Heart right ventricle (tissue), 16 donors: Measurements from ENCODE around the gene OS9. TPM values are rescaled to one million over a fixed set of nuclear protein-coding genes. Genes with fewer than 3 reads are reported as not detected.

Experiments
- ATAC-seq, 8 donors: fragments of 200-7000 bp; cut with Tn5 transposase; one replicate each; pipeline ENCODE4 v1.9.1; 2020; ENCODE audit warnings: mild to moderate bottlenecking in 8 of 8, moderate library complexity in 8 of 8, moderate number of reproducible peaks in 1 of 8
- DNase-seq, 2 donors: peaks; one replicate each; pipeline ENCODE4 v3.0.0-alpha.2; 2020
- H3K27ac ChIP-seq, 10 donors: fragments of 200-600 bp; sonication (generic) in 2 of 10; one replicate each; pipeline versions ENCODE4 v1.5.0 to v1.8.0; 2020 to 2022; ENCODE audit warnings: mild to moderate bottlenecking in 3 of 10
- H3K27me3 ChIP-seq, 7 donors: fragments of 200-600 bp; one replicate each; pipeline ENCODE4 v1.8.0; 2021 to 2022; ENCODE audit warnings: mild to moderate bottlenecking in 2 of 7
- H3K36me3 ChIP-seq, 9 donors: fragments of 200-600 bp; sonication (generic) in 1 of 9; one replicate each; pipeline versions ENCODE4 v1.5.0 to v1.8.0; 2020 to 2022; ENCODE audit warnings: mild to moderate bottlenecking in 2 of 9
- H3K4me1 ChIP-seq, 9 donors: fragments of 200-600 bp; sonication (generic) in 1 of 9; one replicate each; pipeline versions ENCODE4 v1.5.0 to v1.8.0; 2020 to 2022; ENCODE audit warnings: mild to moderate bottlenecking in 4 of 9
- H3K4me3 ChIP-seq, 10 donors: fragments of 200-600 bp; sonication (generic) in 2 of 10; one replicate each; pipeline versions ENCODE4 v1.5.0 to v1.8.0; 2020 to 2022; ENCODE audit warnings: mild to moderate bottlenecking in 7 of 10, moderate library complexity in 2 of 10
- H3K9me3 ChIP-seq, 11 donors: fragments of 200-600 bp in 10 of 11; sonication (generic) in 2 of 11; one replicate each; pipeline versions ENCODE4 v1.5.0 to v1.8.0; 2013 to 2022; ENCODE audit warnings: mild to moderate bottlenecking in 2 of 11, control low read depth in 1 of 11, moderate library complexity in 1 of 11
- WGBS, 2 donors: extraction: QIAGEN DNeasy Blood & Tissue Kit; methylation state at CpG; one replicate each; pipeline ENCODE4 v1.1.7; 2013; ENCODE audit warnings: inconsistent platforms in 1 of 2; 5-methylcytosine and 5-hydroxymethylcytosine counted together
- intact Hi-C, 10 donors: fragments of 100-400 bp; cut with DNase I; formaldehyde crosslinking; loops; one replicate each; pipeline versions ENCODE4 v1.11.1 to v1.14.2; 2022
- polyA plus RNA-seq, 2 donors: library from polyadenylated mRNA; stranded (reverse); fragments of 200-250 nt; gene quantifications; one replicate each; pipeline ENCODE4 v1.2.3, GENCODE V29; 2013
- total RNA-seq, 10 donors: library from RNA; stranded (reverse); fragmentation: NEBNext Ultra II Directional in 3 of 10; extraction: Animal tissue kit (Norgen Biotek cat#: 25700) in 3 of 10; gene quantifications; one replicate each; pipeline versions ENCODE4 v1.2.1 to v1.2.4, GENCODE V29; 2021 to 2023
- TF ChIP-seq, protein P1 (sequence below), 9 donors: fragments of 200-600 bp; sonication (generic) in 2 of 9; IDR thresholded peaks; one replicate each; pipeline versions ENCODE4 v1.5.0 to v1.8.0; 2021 to 2022; ENCODE audit warnings: antibody characterized with exemption in 9 of 9, mild to moderate bottlenecking in 5 of 9, moderate library complexity in 1 of 9
- donor health status: Arrhythmogenic right ventricular cardiomyopathy.
- donor health status: ischemic (EF 13 %, LVEDD 7.1; RV severe dilation, severe dysfunction).
- donor health status: healthy with polysubstance abuse.
- donor health status: DM: no; HTN: yes; CAD: no.
- donor health status: DM: no; HTN: no; CAD: no.
- donor health status: ischemic (EF 25% LVEDD 6.9; RV normal size, moderate dysfunction).
- donor health status: ischemic (EF 25% LVEDD 5.7; RV mildly dilated, moderate dysfunction).
- donor health status: healthy.
- donor health status: DM: yes; HTN: yes; CAD: no.
- donor health status: Ischemic cardiomyopathy.
- donor health status: ischemic (EF 35%, LVEDD 5.7; RV mildly dilated, moderate dysfunction).
- donor health status: nonischemic (EF 11% LVEDD 7.7; RV severe dilation, severe dysfunction).
- donor health status: DM: yes; HTN: yes; CAD: no.
- donor health status: PGD.
- donor health status: ischemic (EF 29% LVEDD 5.4; RV normal size, mild dysfunction).
- donor health status: nonischemic (EF 23%, LVEDD 6.1; RV moderate dilation, normal function).

Gene OS9
- total and polyA plus RNA-seq, 12 donors: 84.9 to 181 (median 113) TPM

DNA sequence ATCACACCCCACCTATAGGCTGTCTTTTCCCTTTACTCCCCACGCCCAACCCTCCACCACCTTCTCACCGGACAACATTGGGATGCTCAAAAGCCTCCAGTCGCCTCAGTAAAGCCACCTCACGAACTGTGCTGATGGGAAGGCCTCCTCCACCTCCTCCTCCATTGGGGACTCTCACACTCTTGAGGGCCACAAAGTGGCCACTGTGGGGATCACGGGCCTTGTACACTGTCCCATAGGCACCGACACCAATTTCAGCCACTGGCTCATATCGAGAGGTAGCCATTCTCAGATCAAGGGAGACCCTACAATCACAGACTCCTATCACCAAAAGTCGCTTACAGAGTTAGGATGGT lies 57.5 kb downstream of the OS9 start:
- TF ChIP-seq, protein P1, sequence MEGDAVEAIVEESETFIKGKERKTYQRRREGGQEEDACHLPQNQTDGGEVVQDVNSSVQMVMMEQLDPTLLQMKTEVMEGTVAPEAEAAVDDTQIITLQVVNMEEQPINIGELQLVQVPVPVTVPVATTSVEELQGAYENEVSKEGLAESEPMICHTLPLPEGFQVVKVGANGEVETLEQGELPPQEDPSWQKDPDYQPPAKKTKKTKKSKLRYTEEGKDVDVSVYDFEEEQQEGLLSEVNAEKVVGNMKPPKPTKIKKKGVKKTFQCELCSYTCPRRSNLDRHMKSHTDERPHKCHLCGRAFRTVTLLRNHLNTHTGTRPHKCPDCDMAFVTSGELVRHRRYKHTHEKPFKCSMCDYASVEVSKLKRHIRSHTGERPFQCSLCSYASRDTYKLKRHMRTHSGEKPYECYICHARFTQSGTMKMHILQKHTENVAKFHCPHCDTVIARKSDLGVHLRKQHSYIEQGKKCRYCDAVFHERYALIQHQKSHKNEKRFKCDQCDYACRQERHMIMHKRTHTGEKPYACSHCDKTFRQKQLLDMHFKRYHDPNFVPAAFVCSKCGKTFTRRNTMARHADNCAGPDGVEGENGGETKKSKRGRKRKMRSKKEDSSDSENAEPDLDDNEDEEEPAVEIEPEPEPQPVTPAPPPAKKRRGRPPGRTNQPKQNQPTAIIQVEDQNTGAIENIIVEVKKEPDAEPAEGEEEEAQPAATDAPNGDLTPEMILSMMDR (IDR thresholded peaks at IDR 0.05): no peak
- Histone ChIP-seq H3K27ac (peak overlapping the region; percentile 70 to 96 (median 91)), H3K36me3 (peaks cover 0 to 47% (median 32%) of the 10 kb centered on the region in 9 donors), H3K27me3 (no peaks in the 10 kb centered on the region), H3K9me3 (no peaks in the 10 kb centered on the region), H3K4me3 (peak overlapping the region; percentile 55 to 85 (median 72)), H3K4me1 (peaks cover 14 to 45% (median 34%) of the 10 kb centered on the region in 9 donors)
- WGBS, 2 donors: 15% methylated on average over 8 of the region's 8 CpGs
- DNase-seq (no peak), ATAC-seq (peak in 2 of 8 donors; percentile 0)
- intact Hi-C loops: no loop called here

DNA sequence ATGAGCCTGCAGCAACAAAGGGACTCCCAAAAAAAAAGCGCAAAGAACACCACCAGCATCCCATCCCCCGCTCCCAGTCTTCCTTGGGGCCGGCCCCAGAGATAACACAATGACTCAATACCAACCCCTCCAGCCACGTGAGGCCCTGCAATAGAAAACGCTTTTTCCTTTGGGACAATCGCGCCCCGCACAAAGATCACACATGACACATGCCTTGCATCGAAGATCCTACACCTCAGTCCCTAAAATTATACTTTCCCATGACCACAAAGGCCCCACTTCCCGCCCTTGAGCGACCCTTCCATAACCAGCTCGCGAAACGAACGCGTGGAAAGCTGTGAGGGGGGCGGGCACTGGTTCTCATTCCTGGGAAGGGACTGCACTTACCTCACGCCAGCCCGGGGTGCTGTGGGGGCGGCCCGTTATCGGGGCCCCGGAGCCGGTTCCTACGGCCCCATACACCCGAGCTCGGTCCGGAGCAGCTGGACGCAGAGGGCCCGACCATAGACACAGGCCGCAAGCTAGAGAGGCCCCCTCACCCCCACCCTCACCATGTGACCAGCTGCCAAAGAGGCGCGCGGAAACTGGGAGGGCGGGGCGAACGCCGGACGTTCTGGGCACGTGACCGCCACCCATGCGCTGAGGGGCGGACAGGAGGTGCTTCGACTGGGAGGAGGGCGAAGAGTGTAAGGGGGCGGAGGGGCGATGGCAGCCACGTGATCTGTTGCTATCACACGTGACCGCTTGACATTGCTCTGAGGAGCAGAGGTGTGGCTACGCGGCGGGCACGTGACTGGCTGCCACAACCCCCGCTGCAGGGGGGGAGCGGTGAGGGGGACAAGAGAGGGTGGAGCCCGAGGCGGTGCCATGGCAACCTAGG lies 58.1 kb downstream of the OS9 start, which contains the start of gene CDK4:
CDK4 (minus strand) TSS at position 523 of the 880 bp plus-strand sequence. CDS start 593 bp downstream, outside the sequence.
- 0% methylated on average over 58 of the region's 58 CpGs for WGBS, 2 donors
- Histone ChIP-seq H3K4me3 (peak within 1 kb of the TSS; percentile 55 to 85 (median 72)), H3K4me1 (peaks cover 14 to 49% (median 38%) of the 10 kb centered on the region in 9 donors), H3K36me3 (peaks cover 0 to 41% (median 27%) of the 10 kb centered on the region in 9 donors), H3K27me3 (no peaks in the 10 kb centered on the region), H3K9me3 (no peaks in the 10 kb centered on the region), H3K27ac (peak within 1 kb of the TSS; percentile 70 to 96 (median 91))
- intact Hi-C loops: no loop called here
- peak; percentile 92 to 96 (median 93) for ATAC-seq
- TF ChIP-seq, protein P1 (IDR thresholded peaks at IDR 0.05): no peak
- peak; percentile 99 for DNase-seq

DNA sequence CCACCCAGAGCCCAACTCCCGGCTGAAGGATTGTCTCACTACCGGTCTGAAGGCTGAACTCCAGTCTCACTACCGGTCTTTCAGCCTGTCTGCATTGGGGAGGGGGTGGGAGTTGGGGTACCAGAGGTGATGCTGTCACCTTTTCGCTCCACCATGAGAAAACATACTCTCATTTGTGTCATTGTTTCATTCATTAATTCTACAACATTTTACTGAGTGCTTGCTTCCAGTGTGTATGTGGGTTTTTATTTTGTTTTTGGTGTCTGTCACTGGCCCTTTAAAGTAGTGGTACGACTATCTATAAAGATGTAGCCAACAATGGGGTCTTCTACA lies 58.7 kb downstream of the OS9 start:
- TF ChIP-seq, protein P1 (IDR thresholded peaks at IDR 0.05): no peak
- intact Hi-C loops: no loop called here

DNA sequence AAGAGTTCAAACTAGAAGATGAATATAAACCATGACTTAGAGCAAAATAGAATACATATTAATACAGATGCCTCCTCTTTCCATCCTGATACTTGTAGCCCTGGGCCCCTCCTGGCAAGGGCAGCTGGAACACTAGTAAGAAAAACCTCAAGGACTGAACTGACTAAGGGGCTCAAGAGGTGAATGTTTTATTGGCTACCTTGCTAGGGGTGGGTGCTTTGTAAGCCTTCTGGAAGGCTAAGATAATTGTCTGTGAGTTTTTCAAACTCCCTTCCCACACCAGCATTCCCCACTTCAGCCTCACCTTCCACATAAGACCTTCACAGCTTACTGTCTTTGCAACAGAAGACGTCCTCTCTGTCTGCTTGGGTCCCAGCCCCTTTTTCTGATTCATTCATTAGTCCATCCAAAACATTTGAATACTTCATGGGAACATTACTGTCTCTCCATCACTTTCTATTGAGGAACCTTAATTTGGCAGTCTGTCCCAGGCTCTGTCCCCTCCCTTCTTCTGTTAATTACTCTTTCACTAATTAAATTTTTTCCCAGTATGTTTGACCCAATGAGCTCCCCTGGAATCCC lies 59.9 kb downstream of the OS9 start:
- no peak for DNase-seq
- peaks cover 0 to 39% (median 17%) of the 10 kb centered on the region in 9 donors for H3K36me3 ChIP-seq
- TF ChIP-seq, protein P1 (IDR thresholded peaks at IDR 0.05): no peak
- no peaks in the 10 kb centered on the region for H3K9me3 ChIP-seq
- no peaks in the 10 kb centered on the region for H3K27me3 ChIP-seq
- H3K27ac ChIP-seq: peak overlapping the region in 1 of 10 donors; percentile 74
- 17 to 29% methylated on average over 1 of the region's 1 CpG for WGBS, 2 donors
- H3K4me1 ChIP-seq: peaks cover 14 to 51% (median 38%) of the 10 kb centered on the region in 9 donors
- intact Hi-C loops: no loop called here
- peak overlapping the region in 2 of 10 donors; percentile 9 to 69 for H3K4me3 ChIP-seq
- ATAC-seq: no peak

More for the DNA sequence above, 58.7 kb downstream of the OS9 start:
- Histone ChIP-seq H3K9me3 (no peaks in the 10 kb centered on the region), H3K27me3 (no peaks in the 10 kb centered on the region), H3K27ac (peak overlapping the region in 9 of 10 donors; percentile 20 to 96 (median 55)), H3K36me3 (peaks cover 0 to 39% (median 23%) of the 10 kb centered on the region in 9 donors), H3K4me3 (peak overlapping the region in 9 of 10 donors; percentile 15 to 85 (median 70)), H3K4me1 (peaks cover 14 to 51% (median 38%) of the 10 kb centered on the region in 9 donors)
- ATAC-seq (no peak), DNase-seq (no peak)
- 1 to 4% methylated on average over 5 of the region's 5 CpGs for WGBS, 2 donors
